HepG2 (cell line): ENCODE measurements around the gene GPR15.

ENCODE experiments used
- DZIP1 ChIP-seq: sonication (generic); formaldehyde crosslinking; IDR thresholded peaks from 2 replicates; pipeline ENCODE4 v1.5.0; 2020; ENCODE audit warnings: mild to moderate bottlenecking, missing genetic modification reagents
- FOXA1 ChIP-seq, 2 experiments: fragments of 450-650 bp in 1 of 2; sonication (generic) in 1 of 2; formaldehyde crosslinking in 1 of 2; IDR thresholded peaks; 2 replicates each; pipeline versions ENCODE4 v1.4.0 to v1.6.1; 2016 to 2020; ENCODE audit warnings: missing genetic modification reagents in 1 of 2
- HDAC1 ChIP-seq: sonication (generic); formaldehyde crosslinking; IDR thresholded peaks from 2 replicates; pipeline ENCODE4 v1.5.1; 2020; ENCODE audit warnings: mild to moderate bottlenecking, missing genetic modification reagents
- JUN ChIP-seq: sonication (generic); formaldehyde crosslinking; IDR thresholded peaks from 2 replicates; pipeline ENCODE4 v1.4.0; 2020; ENCODE audit warnings: mild to moderate bottlenecking, missing genetic modification reagents
- MED8 ChIP-seq: sonication (generic); formaldehyde crosslinking; IDR thresholded peaks from 2 replicates; pipeline ENCODE4 v1.8.1; 2023; ENCODE audit warnings: mild to moderate bottlenecking, missing genetic modification reagents; ENCODE audit not compliant: insufficient replicate concordance
- STAG1 ChIP-seq: sonication (generic); formaldehyde crosslinking; IDR thresholded peaks from 2 replicates; pipeline ENCODE4 v1.4.0; 2020; ENCODE audit warnings: missing genetic modification reagents
- ZNF652 ChIP-seq: IDR thresholded peaks from 2 replicates; pipeline ENCODE4 v1.6.1; 2016; ENCODE audit warnings: low read depth, borderline replicate concordance
- TF ChIP-seq, protein P1 (sequence below): sonication (generic); formaldehyde crosslinking; IDR thresholded peaks from 2 replicates; pipeline ENCODE4 v1.5.0; 2020; ENCODE audit warnings: mild to moderate bottlenecking, missing genetic modification reagents, moderate library complexity
- TF ChIP-seq, protein P2 (sequence below): IDR thresholded peaks from 2 replicates; pipeline ENCODE4 v1.6.1; 2016; ENCODE audit warnings: control low read depth

GRCh38 chr3:98557324-98558010 is 25.7 kb downstream of the GPR15 start:
- TF ChIP-seq MED8 (CRISPR knock-in tag) (no peak), STAG1 (CRISPR knock-in tag) (no peak), ZNF652 (CRISPR knock-in tag) (no peak), JUN (CRISPR knock-in tag) (no peak), FOXA1 (IDR thresholded peaks at IDR 0.05) (no peak), FOXA1 (CRISPR knock-in tag; IDR thresholded peaks at IDR 0.05) (no peak), DZIP1 (CRISPR knock-in tag) (no peak), HDAC1 (CRISPR knock-in tag) (no peak)
- TF ChIP-seq, protein P1, sequence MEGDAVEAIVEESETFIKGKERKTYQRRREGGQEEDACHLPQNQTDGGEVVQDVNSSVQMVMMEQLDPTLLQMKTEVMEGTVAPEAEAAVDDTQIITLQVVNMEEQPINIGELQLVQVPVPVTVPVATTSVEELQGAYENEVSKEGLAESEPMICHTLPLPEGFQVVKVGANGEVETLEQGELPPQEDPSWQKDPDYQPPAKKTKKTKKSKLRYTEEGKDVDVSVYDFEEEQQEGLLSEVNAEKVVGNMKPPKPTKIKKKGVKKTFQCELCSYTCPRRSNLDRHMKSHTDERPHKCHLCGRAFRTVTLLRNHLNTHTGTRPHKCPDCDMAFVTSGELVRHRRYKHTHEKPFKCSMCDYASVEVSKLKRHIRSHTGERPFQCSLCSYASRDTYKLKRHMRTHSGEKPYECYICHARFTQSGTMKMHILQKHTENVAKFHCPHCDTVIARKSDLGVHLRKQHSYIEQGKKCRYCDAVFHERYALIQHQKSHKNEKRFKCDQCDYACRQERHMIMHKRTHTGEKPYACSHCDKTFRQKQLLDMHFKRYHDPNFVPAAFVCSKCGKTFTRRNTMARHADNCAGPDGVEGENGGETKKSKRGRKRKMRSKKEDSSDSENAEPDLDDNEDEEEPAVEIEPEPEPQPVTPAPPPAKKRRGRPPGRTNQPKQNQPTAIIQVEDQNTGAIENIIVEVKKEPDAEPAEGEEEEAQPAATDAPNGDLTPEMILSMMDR = no peak
- TF ChIP-seq, protein P2, sequence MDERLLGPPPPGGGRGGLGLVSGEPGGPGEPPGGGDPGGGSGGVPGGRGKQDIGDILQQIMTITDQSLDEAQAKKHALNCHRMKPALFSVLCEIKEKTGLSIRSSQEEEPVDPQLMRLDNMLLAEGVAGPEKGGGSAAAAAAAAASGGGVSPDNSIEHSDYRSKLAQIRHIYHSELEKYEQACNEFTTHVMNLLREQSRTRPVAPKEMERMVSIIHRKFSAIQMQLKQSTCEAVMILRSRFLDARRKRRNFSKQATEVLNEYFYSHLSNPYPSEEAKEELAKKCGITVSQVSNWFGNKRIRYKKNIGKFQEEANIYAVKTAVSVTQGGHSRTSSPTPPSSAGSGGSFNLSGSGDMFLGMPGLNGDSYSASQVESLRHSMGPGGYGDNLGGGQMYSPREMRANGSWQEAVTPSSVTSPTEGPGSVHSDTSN (CRISPR knock-in tag) = no peak
